HG03103 (cell line): ENCODE results near the gene CBX2.

Experiments used
- ATAC-seq: cut with Tn5 transposase; IDR thresholded peaks from one replicate; pipeline ENCODE4 v1.9.1; 2021; ENCODE audit warnings: low read depth; ENCODE audit not compliant: unreplicated experiment

The CBX2 gene

GRCh38 chr17:79824234-79824633 lies 46.3 kb downstream of the CBX2 start:
- no peak for ATAC-seq

GRCh38 chr17:79824893-79825579 lies 47.1 kb downstream of the CBX2 start:
- no peak for ATAC-seq

- ATAC-seq = no peak
These were observed 47.6 kb downstream of the CBX2 start for GRCh38 chr17:79825580-79825921.

- no peak for ATAC-seq
These were observed 48.3 kb downstream of the CBX2 start for GRCh38 chr17:79826204-79826680.

DNA sequence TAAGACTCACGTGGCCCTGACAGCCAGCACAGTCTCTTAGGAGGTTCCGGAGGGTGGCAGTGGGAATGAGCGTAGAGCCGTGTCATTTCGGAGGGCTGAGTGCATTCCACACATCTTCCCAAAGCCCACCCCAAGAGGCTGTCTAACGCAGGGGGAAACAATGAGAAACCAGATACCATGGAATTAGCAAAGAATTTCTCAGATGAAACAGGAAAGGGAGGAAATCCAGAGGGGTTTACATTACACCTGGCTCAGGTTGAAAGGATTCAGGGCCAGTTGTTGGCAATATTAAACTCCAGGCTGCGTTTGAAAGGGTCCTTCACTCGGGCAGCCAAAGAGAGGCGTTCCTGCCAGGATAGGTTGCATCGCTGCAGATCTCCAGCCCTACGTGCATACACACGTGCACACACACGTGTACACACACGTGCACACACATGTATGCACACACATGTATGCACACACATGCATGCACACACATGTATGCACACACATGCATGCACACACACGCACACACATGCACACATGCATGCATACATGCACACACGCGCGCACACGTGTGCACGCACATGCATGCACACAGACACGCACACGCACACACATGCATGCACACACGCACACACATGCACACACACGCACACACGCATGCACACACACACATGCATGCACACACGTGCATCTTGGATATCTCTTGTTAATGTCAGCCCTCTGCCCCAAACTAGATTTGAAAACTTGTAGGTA lies 49.1 kb downstream of the CBX2 start:
- no peak for ATAC-seq

DNA sequence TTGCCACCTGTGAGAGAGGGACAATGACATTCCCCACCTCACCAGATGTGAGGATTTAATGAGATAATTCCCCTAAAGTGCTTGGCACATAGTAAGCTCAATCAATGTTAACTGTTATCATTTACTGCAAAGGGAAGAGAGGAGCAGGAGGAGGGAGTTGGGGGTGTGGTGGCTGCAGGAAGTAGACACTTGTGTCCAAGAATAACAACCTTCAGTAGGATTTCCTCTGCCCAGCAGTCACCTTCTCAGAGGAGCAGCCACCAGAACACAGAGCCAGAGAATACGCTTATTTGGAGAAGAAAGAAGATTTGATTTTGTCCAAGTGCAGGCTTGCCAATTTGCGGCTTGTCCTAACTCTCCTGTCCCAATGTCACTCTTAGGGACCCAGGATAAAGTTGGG lies 51.1 kb downstream of the CBX2 start:
- no peak for ATAC-seq

GRCh38 chr17:79829457-79829856 lies 51.5 kb downstream of the CBX2 start:
- ATAC-seq = no peak

- ATAC-seq = no peak
These were observed 52.4 kb downstream of the CBX2 start for GRCh38 chr17:79830303-79830702.

GRCh38 chr17:79830763-79831264 lies 52.9 kb downstream of the CBX2 start:
- ATAC-seq = no peak

- no peak for ATAC-seq
These were observed 53.6 kb downstream of the CBX2 start for GRCh38 chr17:79831265-79832217.

GRCh38 chr17:79832218-79833109 lies 54.5 kb downstream of the CBX2 start:
- ATAC-seq = no peak

GRCh38 chr17:79833110-79833450 lies 55.1 kb downstream of the CBX2 start:
- no peak for ATAC-seq

- no peak for ATAC-seq
These were observed 56.0 kb downstream of the CBX2 start for GRCh38 chr17:79833744-79834564.

DNA sequence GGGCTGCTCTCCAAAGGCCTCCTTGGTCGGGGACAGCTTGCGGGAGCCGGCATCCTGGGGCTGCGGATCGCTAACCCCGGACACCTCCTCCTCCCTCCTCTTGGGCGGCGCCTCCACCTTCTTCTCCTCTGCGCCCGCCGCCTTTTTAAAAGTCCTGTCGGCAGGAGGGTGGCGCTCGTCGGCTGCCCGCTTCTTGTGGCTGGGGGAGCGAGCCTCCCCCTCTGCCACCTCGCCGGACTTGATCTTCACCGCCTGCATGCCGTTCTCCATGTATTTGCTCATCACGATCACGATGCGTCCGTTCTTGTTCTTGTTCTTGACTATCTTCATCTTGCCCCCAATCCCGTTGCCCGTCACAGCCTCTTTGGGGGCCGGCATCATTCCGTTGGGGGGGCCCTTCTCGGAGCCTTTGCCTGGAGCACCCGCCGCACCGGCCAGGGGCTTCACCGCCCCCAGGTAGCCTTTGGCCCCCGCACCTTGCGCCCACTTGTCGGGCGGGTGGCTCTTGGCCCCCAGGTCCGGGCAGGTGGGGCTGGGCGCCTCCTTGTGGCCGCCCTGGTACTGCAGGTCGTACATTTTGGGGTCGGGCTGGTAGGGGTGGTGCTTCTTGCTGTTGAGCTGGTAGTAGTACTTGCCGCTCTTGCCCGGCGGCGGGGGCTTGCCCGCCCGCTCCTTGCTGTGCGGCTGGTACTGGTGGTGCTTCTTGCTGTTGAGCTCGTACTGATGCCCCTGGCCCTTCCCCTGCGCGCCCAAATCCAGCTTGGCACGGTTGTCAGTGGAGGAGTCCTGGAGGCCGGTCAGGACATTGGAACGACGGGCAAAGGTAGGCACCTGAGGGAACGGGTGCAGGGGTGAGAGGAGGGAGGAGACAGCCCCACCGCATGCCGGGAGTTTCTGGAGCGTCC lies 56.9 kb downstream of the CBX2 start:
- ATAC-seq = no peak

DNA sequence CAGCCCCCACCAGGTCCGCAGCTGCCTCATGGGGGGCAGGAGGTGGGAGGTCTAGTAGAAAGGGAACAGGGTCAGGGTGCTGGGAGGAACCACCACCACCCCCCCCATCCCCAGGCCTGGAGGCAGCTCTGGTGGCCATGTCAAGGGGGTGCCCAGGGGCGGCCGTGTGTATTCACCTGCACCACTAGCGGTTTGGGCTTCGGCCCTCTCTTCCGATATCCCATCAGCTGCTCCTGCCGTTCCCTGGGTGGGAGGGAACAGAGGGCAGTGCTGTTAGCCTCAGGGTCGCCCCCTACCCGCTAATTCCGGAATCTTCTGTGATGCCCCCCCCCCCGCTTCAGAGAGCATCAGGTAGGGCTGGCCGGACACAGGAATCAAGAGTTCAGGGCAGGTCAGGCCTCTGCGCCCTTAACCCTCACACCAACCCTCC lies 57.5 kb downstream of the CBX2 start:
- ATAC-seq = no peak

GRCh38 chr17:79835953-79836509 lies 58.1 kb downstream of the CBX2 start:
- ATAC-seq = no peak

DNA sequence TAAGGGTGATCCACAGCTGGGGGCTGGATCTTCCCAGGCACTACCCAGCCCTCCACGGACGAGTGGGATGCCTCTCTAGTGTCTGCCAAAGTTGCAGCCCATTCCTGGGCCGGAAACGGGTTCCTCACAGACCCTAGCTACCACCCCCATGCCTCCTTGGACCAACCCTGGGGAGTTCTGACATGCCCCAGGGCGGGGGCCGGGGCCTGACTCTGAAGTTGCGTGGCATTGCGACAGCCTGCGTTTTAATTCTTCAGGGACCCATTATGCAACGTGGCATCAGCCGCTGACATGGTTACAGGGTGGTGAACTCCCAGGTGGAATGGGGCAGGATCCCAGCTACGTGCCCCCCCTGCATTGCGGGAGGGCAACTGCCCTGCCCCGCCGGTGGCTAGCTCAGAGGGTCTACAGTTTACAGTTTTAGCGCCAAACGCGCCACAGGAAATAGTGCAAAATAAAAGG lies 58.6 kb downstream of the CBX2 start:
- ATAC-seq = no peak
